ENCODE results near the gene HTR5A.

Gene HTR5A

DNA sequence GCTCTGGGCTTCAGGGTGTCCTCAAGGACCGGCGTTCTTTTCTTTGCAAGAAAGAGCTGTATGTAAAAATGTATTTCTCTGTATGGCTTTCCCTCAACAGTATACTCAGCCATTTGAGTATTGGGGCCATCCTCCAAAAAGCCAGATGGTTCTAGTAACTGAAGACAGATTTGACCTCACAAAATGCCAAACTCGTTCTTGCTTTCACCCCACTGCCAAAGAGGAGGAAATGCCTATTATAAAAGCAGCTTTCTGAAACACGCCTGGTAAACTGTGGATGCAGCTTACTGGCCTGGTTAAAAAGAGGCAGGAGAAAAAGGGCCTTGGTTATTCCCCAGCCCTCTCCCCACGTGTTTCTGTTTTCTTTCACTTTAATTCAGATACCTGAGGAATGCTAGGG, 7.7 kb upstream of the HTR5A start:
- Histone ChIP-seq H3K9ac (ENCODE audit: low read depth, low read length) (no peak overlapping the region), H3K9me3 (ENCODE audit: control insufficient read depth, insufficient read depth, low read length) (no peaks in the 10 kb centered on the region), H3K36me3 (ENCODE audit: insufficient read depth, low read length) (no peaks in the 10 kb centered on the region), H3K4me1 (ENCODE audit: insufficient read depth, low read length) (no peaks in the 10 kb centered on the region)

DNA sequence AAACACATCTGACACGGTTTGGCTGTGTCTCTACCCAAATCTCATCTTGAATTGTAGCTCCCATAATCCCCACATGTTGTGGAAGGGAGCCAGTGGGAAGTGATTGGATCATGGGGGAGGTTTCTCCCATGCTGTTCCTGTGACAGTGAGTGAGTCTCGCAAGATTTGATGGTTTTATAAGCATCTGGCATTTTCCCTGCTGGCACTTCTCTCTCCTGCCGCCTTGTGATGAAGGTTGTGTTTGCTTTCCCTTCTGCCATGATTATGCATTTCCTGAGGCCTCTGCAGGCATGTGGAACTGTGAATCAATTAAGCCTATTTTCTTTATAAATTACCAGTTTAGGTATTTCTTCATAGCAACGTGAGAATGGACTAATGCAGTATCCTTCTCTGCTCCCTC, 5.9 kb upstream of the HTR5A start:
- no peaks in the 10 kb centered on the region for H3K9me3 ChIP-seq (ENCODE audit: control insufficient read depth, insufficient read depth, low read length)
- no peak overlapping the region for H3K9ac ChIP-seq (ENCODE audit: low read depth, low read length)
- H3K4me1 ChIP-seq (ENCODE audit: insufficient read depth, low read length): no peaks in the 10 kb centered on the region
- no peaks in the 10 kb centered on the region for H3K36me3 ChIP-seq (ENCODE audit: insufficient read depth, low read length)

DNA sequence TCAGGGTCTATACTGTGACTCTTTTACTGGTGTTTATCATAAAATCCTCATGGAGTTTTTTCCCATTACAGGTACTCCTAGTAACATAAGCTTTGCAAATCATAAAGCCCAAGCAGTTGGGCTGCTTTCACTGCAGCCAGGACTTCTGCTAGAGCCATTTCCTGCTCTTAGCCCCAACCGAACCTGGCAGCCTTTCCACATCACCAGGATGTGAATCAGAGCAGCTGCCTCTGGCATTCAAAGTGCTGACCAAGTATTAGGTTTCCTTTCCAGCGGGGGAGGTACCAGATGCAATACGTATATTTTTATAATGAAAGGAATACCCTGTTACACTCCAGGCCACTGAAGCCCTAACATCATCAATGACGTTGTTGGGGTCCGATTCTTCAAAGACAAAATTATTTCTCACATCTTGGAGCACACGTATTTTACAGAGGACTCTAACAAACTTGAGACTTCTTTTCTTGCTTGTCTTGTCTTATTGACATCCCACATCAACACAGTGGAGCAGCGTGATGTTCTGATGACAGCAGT, 3.6 kb upstream of the HTR5A start:
- Histone ChIP-seq H3K36me3 (ENCODE audit: insufficient read depth, low read length) (no peaks in the 10 kb centered on the region), H3K4me1 (ENCODE audit: insufficient read depth, low read length) (no peaks in the 10 kb centered on the region), H3K9me3 (ENCODE audit: control insufficient read depth, insufficient read depth, low read length) (no peaks in the 10 kb centered on the region)

DNA sequence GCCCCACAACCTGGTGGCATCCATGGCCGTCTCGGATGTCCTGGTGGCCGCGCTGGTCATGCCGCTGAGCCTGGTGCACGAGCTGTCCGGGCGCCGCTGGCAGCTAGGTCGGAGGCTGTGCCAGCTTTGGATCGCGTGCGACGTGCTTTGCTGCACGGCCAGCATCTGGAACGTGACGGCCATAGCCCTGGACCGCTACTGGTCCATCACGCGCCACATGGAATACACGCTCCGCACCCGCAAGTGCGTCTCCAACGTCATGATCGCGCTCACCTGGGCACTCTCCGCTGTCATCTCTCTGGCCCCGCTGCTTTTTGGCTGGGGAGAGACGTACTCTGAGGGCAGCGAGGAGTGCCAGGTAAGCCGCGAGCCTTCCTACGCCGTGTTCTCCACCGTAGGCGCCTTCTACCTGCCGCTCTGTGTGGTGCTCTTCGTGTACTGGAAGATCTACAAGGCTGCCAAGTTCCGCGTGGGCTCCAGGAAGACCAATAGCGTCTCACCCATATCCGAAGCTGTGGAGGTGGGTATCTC, 1.1 kb downstream of the HTR5A start:
- Histone ChIP-seq H3K36me3 (ENCODE audit: insufficient read depth, low read length) (no peaks in the 10 kb centered on the region), H3K9me3 (ENCODE audit: control insufficient read depth, insufficient read depth, low read length) (no peaks in the 10 kb centered on the region), H3K4me1 (ENCODE audit: insufficient read depth, low read length) (no peaks in the 10 kb centered on the region), H3K9ac (ENCODE audit: low read depth, low read length) (no peak overlapping the region)

More for the DNA sequence above, 3.6 kb upstream of the HTR5A start:
- no peak overlapping the region for H3K9ac ChIP-seq (ENCODE audit: low read depth, low read length)

DNA sequence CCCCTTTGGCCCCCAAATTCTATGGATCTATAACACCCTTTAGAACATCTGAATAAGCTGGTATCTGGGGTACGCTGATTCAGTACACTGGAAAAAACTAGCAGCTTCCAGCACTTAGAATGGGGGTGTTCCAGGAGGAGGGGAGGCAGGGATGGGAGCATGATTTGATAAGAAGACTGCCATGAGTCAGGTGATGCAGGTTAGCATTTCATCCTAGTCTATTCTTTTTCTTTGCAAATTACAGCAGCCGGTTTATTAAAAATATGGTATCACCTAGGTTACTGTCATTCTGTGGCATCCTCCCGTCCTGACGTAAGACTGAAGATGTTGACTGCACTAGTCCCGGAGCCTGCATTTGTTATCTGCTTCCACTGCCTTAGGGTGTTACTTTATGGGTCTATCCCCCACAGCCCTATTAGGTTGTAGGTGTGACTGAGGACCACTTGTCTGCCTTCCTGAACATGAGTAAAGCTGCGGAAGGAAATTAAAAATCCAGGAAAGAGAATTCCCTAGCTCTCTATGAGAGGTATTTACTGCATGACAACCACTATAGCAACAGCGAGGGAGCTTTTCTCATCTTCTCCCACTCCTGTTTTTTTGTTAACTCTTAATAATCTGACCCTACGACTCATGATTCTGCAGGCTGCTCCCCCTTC, 1.9 kb downstream of the HTR5A start:
- H3K36me3 ChIP-seq (ENCODE audit: insufficient read depth, low read length): no peaks in the 10 kb centered on the region
- H3K9ac ChIP-seq (ENCODE audit: low read depth, low read length): no peak overlapping the region
- no peaks in the 10 kb centered on the region for H3K9me3 ChIP-seq (ENCODE audit: control insufficient read depth, insufficient read depth, low read length)
- H3K4me1 ChIP-seq (ENCODE audit: insufficient read depth, low read length): no peaks in the 10 kb centered on the region

DNA sequence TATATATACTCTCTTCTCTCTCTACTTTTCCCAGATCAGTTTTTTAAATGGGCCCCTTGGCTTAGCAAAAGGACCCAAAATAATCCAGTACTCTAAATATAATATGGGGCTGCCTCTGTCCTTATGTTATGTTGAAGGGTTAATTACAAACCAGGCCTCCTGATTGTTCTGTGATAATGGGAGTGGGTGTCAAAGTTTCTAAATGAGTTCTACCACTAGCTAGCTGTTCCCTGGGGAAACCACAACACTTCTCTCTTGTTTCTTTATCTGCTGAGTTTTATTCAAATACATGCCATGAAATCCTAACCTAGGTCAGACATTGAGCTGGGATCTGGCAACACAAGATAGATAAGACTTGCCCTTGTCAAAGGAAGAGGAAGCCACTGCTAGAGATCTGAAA, 3.8 kb downstream of the HTR5A start:
- H3K9me3 ChIP-seq (ENCODE audit: control insufficient read depth, insufficient read depth, low read length): no peaks in the 10 kb centered on the region
- no peaks in the 10 kb centered on the region for H3K36me3 ChIP-seq (ENCODE audit: insufficient read depth, low read length)
- no peaks in the 10 kb centered on the region for H3K4me1 ChIP-seq (ENCODE audit: insufficient read depth, low read length)
- no peak overlapping the region for H3K9ac ChIP-seq (ENCODE audit: low read depth, low read length)

DNA sequence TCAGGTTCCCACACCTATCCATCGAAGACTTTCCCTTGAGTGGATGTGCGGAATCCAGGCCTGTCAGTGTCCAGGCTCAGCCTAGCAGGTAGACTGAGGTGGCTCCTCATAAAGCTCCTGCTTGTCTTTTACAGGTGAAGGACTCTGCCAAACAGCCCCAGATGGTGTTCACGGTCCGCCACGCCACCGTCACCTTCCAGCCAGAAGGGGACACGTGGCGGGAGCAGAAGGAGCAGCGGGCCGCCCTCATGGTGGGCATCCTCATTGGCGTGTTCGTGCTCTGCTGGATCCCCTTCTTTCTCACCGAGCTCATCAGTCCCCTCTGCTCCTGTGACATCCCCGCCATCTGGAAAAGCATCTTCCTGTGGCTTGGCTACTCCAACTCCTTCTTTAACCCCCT, 13.9 kb downstream of the HTR5A start:
- Histone ChIP-seq H3K9ac (ENCODE audit: low read depth, low read length) (no peak overlapping the region), H3K36me3 (ENCODE audit: insufficient read depth, low read length) (no peaks in the 10 kb centered on the region), H3K4me1 (ENCODE audit: insufficient read depth, low read length) (no peaks in the 10 kb centered on the region), H3K9me3 (ENCODE audit: control insufficient read depth, insufficient read depth, low read length) (no peaks in the 10 kb centered on the region)

DNA sequence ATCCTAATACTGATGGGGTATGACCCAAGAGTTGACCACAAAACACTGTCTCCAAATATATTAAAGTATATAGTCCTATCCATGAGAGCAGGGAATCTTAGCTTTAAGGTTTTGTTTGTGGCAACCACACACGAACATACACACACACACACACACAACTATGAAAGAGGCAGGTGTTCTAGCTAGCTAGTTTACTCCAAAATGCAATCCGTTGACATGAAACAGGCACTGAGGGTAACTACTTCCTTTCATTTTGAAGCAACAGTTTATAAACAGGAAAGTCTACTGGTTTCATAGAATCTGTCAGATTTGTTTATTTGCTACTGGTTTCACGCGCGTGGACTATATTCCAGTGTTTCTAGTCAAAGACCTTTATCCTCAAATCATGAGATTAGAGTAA, 14.8 kb downstream of the HTR5A start:
- no peak overlapping the region for H3K9ac ChIP-seq (ENCODE audit: low read depth, low read length)
- no peaks in the 10 kb centered on the region for H3K36me3 ChIP-seq (ENCODE audit: insufficient read depth, low read length)

DNA sequence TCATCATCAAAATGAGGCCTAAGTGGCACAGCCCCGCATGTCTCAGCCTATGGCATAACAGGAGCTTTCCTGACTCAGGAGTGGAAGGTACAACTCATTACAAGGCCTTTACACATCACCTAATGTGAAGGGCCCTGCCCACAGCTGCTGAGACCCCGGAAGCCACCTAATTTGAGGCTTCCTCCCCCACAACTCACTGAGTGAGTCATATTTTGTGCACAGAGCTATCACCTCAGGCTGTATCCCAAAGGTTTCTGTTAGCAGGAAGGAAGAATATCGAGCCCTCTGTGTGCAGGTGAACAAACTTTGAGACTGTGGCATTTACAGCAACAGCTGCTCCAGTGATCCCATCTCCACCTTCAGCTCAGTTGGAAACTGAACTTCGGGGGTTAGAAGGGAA, 20.6 kb downstream of the HTR5A start:
- Histone ChIP-seq H3K9me3 (ENCODE audit: control insufficient read depth, insufficient read depth, low read length) (no peaks in the 10 kb centered on the region), H3K36me3 (ENCODE audit: insufficient read depth, low read length) (no peaks in the 10 kb centered on the region), H3K9ac (ENCODE audit: low read depth, low read length) (no peak overlapping the region), H3K4me1 (ENCODE audit: insufficient read depth, low read length) (no peaks in the 10 kb centered on the region)

More for the DNA sequence above, 14.8 kb downstream of the HTR5A start:
- no peaks in the 10 kb centered on the region for H3K4me1 ChIP-seq (ENCODE audit: insufficient read depth, low read length)
- no peaks in the 10 kb centered on the region for H3K9me3 ChIP-seq (ENCODE audit: control insufficient read depth, insufficient read depth, low read length)

DNA sequence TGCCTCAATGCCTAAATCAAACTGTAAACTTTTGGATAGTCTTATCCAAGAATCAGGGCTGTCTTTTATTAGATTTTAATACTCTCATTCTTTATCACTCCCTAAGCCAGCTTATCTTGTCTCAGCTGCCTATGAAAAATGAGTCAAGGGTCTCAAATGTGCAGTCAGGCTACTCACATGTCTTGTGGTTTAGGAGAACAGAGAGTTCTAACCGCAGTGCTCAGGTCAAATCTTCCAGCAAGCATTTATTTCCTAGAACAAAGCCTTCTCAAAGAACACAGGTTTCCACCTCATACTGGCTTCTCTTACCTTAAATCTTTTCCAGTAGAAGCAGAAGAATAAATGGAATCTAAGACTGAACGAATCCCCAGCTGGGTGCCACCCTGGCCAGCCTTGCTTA, 23.5 kb downstream of the HTR5A start:
- Histone ChIP-seq H3K9ac (ENCODE audit: low read depth, low read length) (no peak overlapping the region), H3K4me1 (ENCODE audit: insufficient read depth, low read length) (no peaks in the 10 kb centered on the region), H3K9me3 (ENCODE audit: control insufficient read depth, insufficient read depth, low read length) (no peaks in the 10 kb centered on the region), H3K36me3 (ENCODE audit: insufficient read depth, low read length) (no peaks in the 10 kb centered on the region)

DNA sequence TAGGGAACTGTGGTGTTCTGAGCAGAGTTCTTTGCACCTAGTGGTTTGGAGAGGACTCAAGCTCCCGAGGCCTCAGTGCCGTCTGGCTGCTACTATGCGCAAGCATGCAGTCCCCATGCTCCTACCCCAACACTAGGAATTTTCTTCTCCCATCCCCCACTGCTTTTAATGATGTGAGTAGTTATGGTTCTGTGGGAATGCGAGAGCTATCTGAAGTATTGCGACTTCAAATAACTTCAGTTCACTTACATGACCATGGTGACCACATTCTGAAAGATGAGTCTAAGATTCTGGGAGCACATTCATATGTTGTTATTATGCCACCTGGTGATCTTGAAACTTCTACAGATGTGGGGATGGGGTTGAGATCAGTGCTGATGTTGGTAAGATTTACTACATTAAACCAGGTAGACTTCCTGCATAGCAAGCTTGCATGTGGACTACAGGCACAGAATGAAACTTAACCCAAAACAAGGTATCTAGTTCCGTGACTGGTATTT, 24.6 kb downstream of the HTR5A start:
- Histone ChIP-seq H3K9me3 (ENCODE audit: control insufficient read depth, insufficient read depth, low read length) (no peaks in the 10 kb centered on the region), H3K9ac (ENCODE audit: low read depth, low read length) (no peak overlapping the region), H3K36me3 (ENCODE audit: insufficient read depth, low read length) (no peaks in the 10 kb centered on the region), H3K4me1 (ENCODE audit: insufficient read depth, low read length) (no peaks in the 10 kb centered on the region)

DNA sequence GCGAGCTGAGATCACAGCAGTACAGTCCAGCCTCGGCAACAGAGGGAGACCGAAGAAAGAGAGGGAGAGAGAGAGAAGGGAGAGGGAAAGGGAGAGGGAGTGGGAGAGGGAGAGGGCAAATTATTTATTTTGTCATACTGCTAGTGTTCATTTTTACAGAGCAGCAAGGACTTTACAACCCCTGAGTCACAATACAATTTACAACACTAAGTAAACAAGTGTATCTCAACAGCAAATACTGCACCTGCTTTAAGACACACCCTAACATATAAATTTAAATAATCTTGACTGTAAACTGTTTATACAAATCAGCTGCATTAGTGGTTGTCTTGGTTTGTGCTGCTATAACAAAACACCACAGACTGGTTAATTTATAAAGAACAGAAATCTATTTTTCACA, 27.2 kb downstream of the HTR5A start:
- H3K9me3 ChIP-seq (ENCODE audit: control insufficient read depth, insufficient read depth, low read length): no peaks in the 10 kb centered on the region
- no peaks in the 10 kb centered on the region for H3K4me1 ChIP-seq (ENCODE audit: insufficient read depth, low read length)
- no peaks in the 10 kb centered on the region for H3K36me3 ChIP-seq (ENCODE audit: insufficient read depth, low read length)
- no peak overlapping the region for H3K9ac ChIP-seq (ENCODE audit: low read depth, low read length)

DNA sequence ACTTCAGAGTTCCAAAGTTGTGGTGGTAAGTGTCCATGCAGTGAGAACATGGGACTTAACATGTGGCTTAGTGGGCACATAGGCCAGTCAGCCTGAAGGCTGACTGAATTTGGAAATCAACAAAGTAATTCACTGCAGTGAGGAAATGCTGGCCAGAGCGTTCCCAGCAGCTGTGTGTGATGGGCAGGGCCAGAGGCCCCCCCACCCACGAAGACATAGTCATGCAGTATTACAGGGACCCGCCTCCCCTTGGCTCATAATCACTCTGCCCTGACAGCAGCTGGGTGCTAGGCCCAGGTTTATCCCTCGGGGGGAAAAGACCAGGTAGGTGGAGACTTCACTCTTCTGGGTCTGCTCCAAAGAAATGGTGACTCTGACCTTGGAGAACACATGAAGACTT, 33.7 kb downstream of the HTR5A start:
- no peaks in the 10 kb centered on the region for H3K36me3 ChIP-seq (ENCODE audit: insufficient read depth, low read length)
- no peaks in the 10 kb centered on the region; the same call in 1 of the 2 replicates for H3K4me1 ChIP-seq (ENCODE audit: insufficient read depth, low read length)
- no peaks in the 10 kb centered on the region for H3K9me3 ChIP-seq (ENCODE audit: control insufficient read depth, insufficient read depth, low read length)
- no peak overlapping the region for H3K9ac ChIP-seq (ENCODE audit: low read depth, low read length)

DNA sequence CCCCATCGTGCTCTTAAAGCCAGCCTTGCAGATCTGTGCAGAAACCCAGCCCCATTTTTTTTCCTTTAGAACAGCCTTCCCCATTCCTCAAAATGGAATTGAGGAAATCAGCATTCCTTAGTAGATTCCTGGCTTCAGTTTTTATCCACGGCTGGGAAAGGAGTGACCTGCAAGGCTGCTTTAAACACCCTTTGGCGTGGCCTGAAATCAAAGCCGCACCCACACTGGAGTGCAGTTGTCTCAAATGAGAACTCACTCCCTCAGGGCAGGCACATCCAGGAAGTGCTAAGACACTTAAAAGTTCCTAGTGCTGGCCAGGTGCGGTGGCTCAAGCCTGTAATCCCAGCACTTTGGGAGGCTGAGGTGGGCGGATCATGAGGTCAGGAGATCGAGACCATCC, 34.8 kb downstream of the HTR5A start:
- Histone ChIP-seq H3K9ac (ENCODE audit: low read depth, low read length) (no peak overlapping the region), H3K36me3 (ENCODE audit: insufficient read depth, low read length) (no peaks in the 10 kb centered on the region), H3K4me1 (ENCODE audit: insufficient read depth, low read length) (no peaks in the 10 kb centered on the region; the same call in 1 of the 2 replicates), H3K9me3 (ENCODE audit: control insufficient read depth, insufficient read depth, low read length) (no peaks in the 10 kb centered on the region)

DNA sequence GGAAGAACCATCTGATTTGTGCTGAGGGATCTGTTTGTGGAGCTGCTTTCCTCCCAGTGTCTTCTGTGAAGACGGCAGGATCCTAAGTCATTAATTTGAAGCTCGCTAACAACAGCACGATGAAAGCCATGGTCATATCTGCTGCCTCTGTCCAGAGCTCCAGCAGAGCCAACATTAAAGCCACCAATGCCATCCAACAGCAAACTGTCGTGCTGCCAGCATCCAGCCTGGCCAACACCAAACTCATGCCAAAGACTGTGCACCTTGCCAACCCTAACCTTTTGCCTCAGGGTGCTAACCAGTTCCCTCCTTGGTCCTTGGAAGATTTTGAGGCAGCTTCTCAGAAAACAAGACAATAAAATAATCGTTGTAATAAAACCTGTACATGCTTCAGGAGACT, 36.2 kb downstream of the HTR5A start:
- Histone ChIP-seq H3K36me3 (ENCODE audit: insufficient read depth, low read length) (no peaks in the 10 kb centered on the region), H3K4me1 (ENCODE audit: insufficient read depth, low read length) (no peaks in the 10 kb centered on the region; the same call in 1 of the 2 replicates), H3K9me3 (ENCODE audit: control insufficient read depth, insufficient read depth, low read length) (no peaks in the 10 kb centered on the region), H3K9ac (ENCODE audit: low read depth, low read length) (no peak overlapping the region)
